B cell (primary cell): ENCODE data around the gene DKC1. TPM values are rescaled to one million over a fixed set of nuclear protein-coding genes. Genes with fewer than 3 reads are reported as not detected.

Source experiments
- ATAC-seq: fragments of 200-7000 bp; cut with Tn5 transposase; one replicate; pipeline ENCODE4 v1.10.0; 2021; ENCODE audit warnings: low read depth, mild to moderate bottlenecking, moderate number of reproducible peaks, moderate library complexity
- CTCF ChIA-PET: fragments of 350-600 bp; sonication (Branson Sonifier 250); formaldehyde crosslinking; loops from one replicate; lab custom pipeline; 2021; ENCODE audit warnings: antibody characterized with exemption, inconsistent platforms; lab: Charles Lee
- POLR2A ChIA-PET: fragments of 350-600 bp; sonication (Branson Sonifier 250); formaldehyde crosslinking; loops from one replicate; lab custom pipeline; 2021; ENCODE audit warnings: antibody characterized with exemption; lab: Charles Lee
- DNase-seq: peaks from one replicate; pipeline ENCODE4 v3.0.0; 2013
- H2AFZ ChIP-seq: 2 replicates; pipeline ENCODE4 v1.6.1; 2012; ENCODE audit warnings: mild to moderate bottlenecking, low read depth, low read length; ENCODE audit not compliant: insufficient read depth, poor library complexity, severe bottlenecking
- H3K27ac ChIP-seq, 2 donors: 1 replicate in 1 of 2; 2 replicates in 1 of 2; pipeline ENCODE4 v1.5.1; 2012 to 2013; ENCODE audit warnings: low read length in 2 of 2, mild to moderate bottlenecking in 2 of 2, moderate library complexity in 1 of 2
- H3K27me3 ChIP-seq, 4 experiments: fragments of 200-600 bp in 1 of 4; sonication (generic) in 1 of 4; replicated peaks in 1 of 4; 1 replicate in 2 of 4; 2 replicates in 2 of 4; pipeline versions ENCODE4 v1.6.1 to v1.7.0; 2013 to 2016; ENCODE audit warnings: low read length in 3 of 4, mild to moderate bottlenecking in 2 of 4, mixed read lengths in 1 of 4, moderate library complexity in 1 of 4; ENCODE audit not compliant: insufficient read depth in 4 of 4, control insufficient read depth in 3 of 4; ENCODE audit errors: control extremely low read depth in 1 of 4
- H3K36me3 ChIP-seq, 2 experiments: replicated peaks in 1 of 2; 1 replicate in 1 of 2; 2 replicates in 1 of 2; pipeline versions ENCODE4 v1.6.1 to v1.7.1; 2013; ENCODE audit warnings: low read length in 1 of 2; ENCODE audit not compliant: insufficient read depth in 2 of 2, control insufficient read depth in 1 of 2; ENCODE audit errors: control extremely low read depth in 1 of 2, extremely low read depth in 1 of 2
- H3K4me1 ChIP-seq, 2 donors: fragments of 200-600 bp in 1 of 2; sonication (generic) in 1 of 2; 1 replicate in 1 of 2; 2 replicates in 1 of 2; pipeline versions ENCODE4 v1.5.1 to v1.6.1; 2013 to 2017; ENCODE audit warnings: low read length in 2 of 2; ENCODE audit not compliant: control insufficient read depth in 2 of 2, insufficient read depth in 2 of 2
- H3K4me2 ChIP-seq: replicated peaks from 2 replicates; pipeline ENCODE3; 2012; ENCODE audit warnings: mild to moderate bottlenecking, low read depth, low read length; ENCODE audit not compliant: poor library complexity, severe bottlenecking
- H3K4me3 ChIP-seq, 5 experiments: fragments of 200-600 bp in 1 of 5; sonication (generic) in 1 of 5; 1 replicate in 3 of 5; 2 replicates in 2 of 5; pipeline versions ENCODE4 v1.5.1 to v1.7.0; 2011 to 2016; ENCODE audit warnings: low read length in 4 of 5, mild to moderate bottlenecking in 4 of 5, low read depth in 2 of 5, control low read depth in 1 of 5, moderate library complexity in 1 of 5; ENCODE audit not compliant: insufficient read depth in 1 of 5; ENCODE audit errors: control extremely low read depth in 1 of 5, extremely low read depth in 1 of 5
- H3K79me2 ChIP-seq: fragments of 200-600 bp; sonication (generic); one replicate; pipeline ENCODE4 v1.6.0; 2016; ENCODE audit warnings: low read length; ENCODE audit not compliant: control insufficient read depth, insufficient read depth
- H3K9ac ChIP-seq: fragments of 200-600 bp; sonication (generic); 2 replicates; pipeline ENCODE4 v1.6.1; 2017; ENCODE audit warnings: mild to moderate bottlenecking, low read length, moderate library complexity
- H3K9me3 ChIP-seq, 3 donors: one replicate each; pipeline versions ENCODE4 v1.6.1 to v1.7.1; 2013; ENCODE audit warnings: low read length in 2 of 3; ENCODE audit not compliant: control insufficient read depth in 2 of 3, insufficient read depth in 1 of 3; ENCODE audit errors: control extremely low read depth in 1 of 3
- H4K20me1 ChIP-seq: 2 replicates; pipeline ENCODE4 v1.6.0; 2012; ENCODE audit warnings: mild to moderate bottlenecking, low read length; ENCODE audit not compliant: insufficient read depth, control insufficient read depth, poor library complexity, severe bottlenecking
- H3K27ac Mint-ChIP-seq: one replicate; pipeline ENCODE4 v1.8.0; 2021; ENCODE audit warnings: mixed read lengths
- H3K27me3 Mint-ChIP-seq: one replicate; pipeline ENCODE4 v1.8.0; 2021; ENCODE audit warnings: mixed read lengths
- H3K4me1 Mint-ChIP-seq: one replicate; pipeline ENCODE4 v1.8.0; 2021; ENCODE audit warnings: mixed read lengths
- H3K4me3 Mint-ChIP-seq: one replicate; pipeline ENCODE4 v1.8.0; 2021; ENCODE audit warnings: mixed read lengths
- H3K9me3 Mint-ChIP-seq: one replicate; pipeline ENCODE4 v1.8.0; 2022; ENCODE audit warnings: mixed read lengths; ENCODE audit not compliant: insufficient read depth
- EZH2 ChIP-seq: IDR thresholded peaks from 2 replicates; pipeline ENCODE4 v1.6.1; 2012; ENCODE audit warnings: borderline replicate concordance, low read depth, mild to moderate bottlenecking, moderate library complexity, low read length; ENCODE audit not compliant: insufficient read depth, poor library complexity, severe bottlenecking
- WGBS: methylation state at CpG from one replicate; pipeline ENCODE4 v1.1.5; 2013; ENCODE audit warnings: missing lambda C conversion rate; ENCODE audit not compliant: insufficient coverage; 5-methylcytosine and 5-hydroxymethylcytosine counted together
- intact Hi-C: fragments of 100-400 bp; cut with micrococcal nuclease; formaldehyde crosslinking; loops from one replicate; pipeline ENCODE4 v1.10.0; 2022
- polyA plus RNA-seq: library from polyadenylated mRNA; depleted of rRNA; stranded (reverse); fragments of >200 nt; gene quantifications from 2 replicates; pipeline ENCODE4 v1.2.3, GENCODE V29; 2012
- total RNA-seq, 2 donors: library from RNA; stranded (reverse); fragments of 120-200 nt in 1 of 2; gene quantifications; 1 replicate in 1 of 2; 2 replicates in 1 of 2; pipeline versions ENCODE4 v1.2.3 to v1.2.4, GENCODE V29; 2013 to 2022
- TF ChIP-seq, protein P1 (sequence below): fragments of 200-600 bp; IDR thresholded peaks from one replicate; pipeline ENCODE4 v1.8.0; 2022; ENCODE audit warnings: antibody characterized with exemption, mild to moderate bottlenecking

Gene DKC1
- total and polyA plus RNA-seq, 2 donors (not counting 1 experiment from before 2014, with no cell fraction given), result 18.8 to 73.5 TPM

- WGBS, result 100% methylated on average over 1 of the region's 5 CpGs
- no peak overlapping the region for H3K9ac ChIP-seq
- intact Hi-C loops, result loop anchor here (10.0 kb wide), 1 partner anchor 218 kb away; the partner anchor contains the start of genes F8 and FUNDC2
- H3K4me3 Mint-ChIP-seq, result no peak overlapping the region
- no peaks in the 10 kb centered on the region for H3K9me3 ChIP-seq
- H3K4me2 ChIP-seq, result no peak overlapping the region
- ChIA-PET POLR2A (no interaction called here), CTCF (no interaction called here)
- H3K27ac ChIP-seq, result no peak overlapping the region
- DNase-seq, result no peak
- no peaks in the 10 kb centered on the region for H3K79me2 ChIP-seq
- H3K4me1 Mint-ChIP-seq, result peaks cover 13% of the 10 kb centered on the region
- TF ChIP-seq, protein P1, sequence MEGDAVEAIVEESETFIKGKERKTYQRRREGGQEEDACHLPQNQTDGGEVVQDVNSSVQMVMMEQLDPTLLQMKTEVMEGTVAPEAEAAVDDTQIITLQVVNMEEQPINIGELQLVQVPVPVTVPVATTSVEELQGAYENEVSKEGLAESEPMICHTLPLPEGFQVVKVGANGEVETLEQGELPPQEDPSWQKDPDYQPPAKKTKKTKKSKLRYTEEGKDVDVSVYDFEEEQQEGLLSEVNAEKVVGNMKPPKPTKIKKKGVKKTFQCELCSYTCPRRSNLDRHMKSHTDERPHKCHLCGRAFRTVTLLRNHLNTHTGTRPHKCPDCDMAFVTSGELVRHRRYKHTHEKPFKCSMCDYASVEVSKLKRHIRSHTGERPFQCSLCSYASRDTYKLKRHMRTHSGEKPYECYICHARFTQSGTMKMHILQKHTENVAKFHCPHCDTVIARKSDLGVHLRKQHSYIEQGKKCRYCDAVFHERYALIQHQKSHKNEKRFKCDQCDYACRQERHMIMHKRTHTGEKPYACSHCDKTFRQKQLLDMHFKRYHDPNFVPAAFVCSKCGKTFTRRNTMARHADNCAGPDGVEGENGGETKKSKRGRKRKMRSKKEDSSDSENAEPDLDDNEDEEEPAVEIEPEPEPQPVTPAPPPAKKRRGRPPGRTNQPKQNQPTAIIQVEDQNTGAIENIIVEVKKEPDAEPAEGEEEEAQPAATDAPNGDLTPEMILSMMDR, result no peak
- H2AFZ ChIP-seq, result no peak overlapping the region
- no peaks in the 10 kb centered on the region for H3K36me3 ChIP-seq
- H4K20me1 ChIP-seq, result no peaks in the 10 kb centered on the region
- no peaks in the 10 kb centered on the region for H3K27me3 Mint-ChIP-seq
- ATAC-seq, result no peak
- H3K27ac Mint-ChIP-seq, result no peak overlapping the region
- H3K27me3 ChIP-seq, result no peaks in the 10 kb centered on the region
- no peaks in the 10 kb centered on the region for H3K9me3 Mint-ChIP-seq
- H3K4me3 ChIP-seq, result no peak overlapping the region
- peaks cover 10 to 13% of the 10 kb centered on the region in 2 donors for H3K4me1 ChIP-seq
Observed at GRCh38 chrX:154806837-154807501, 44.3 kb downstream of the DKC1 start.

DNA sequence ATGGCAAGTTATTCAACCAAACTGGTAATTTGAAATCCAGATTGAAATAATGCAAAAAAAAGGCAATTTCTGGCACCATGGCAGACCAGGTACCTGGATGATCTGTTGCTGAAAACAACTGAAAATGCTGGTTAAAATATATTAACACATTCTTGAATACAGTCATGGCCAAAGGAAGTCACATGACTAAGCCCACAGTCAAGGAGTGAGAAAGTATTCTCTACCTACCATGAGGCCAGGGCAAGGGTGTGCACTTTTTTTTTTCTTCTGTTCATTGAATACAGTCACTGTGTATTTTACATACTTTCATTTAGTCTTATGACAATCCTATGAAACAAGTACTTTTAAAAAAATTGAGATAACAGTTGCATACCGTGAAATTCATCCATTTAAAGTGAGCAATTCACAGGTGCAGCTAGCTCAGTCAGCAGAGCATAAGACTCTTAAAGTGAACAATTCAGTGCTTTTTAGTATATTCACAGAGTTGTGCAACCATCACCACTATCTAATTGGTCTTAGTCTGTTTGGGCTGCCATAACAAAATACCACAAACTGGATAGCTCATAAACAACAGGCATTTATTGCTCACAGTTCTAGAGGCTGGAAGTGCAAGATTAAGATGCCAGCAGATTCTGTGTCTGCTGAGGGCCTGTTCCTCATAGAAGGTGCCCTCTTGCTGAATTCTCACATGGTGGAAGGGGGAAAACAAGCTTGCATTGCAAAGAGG, 47.4 kb downstream of the DKC1 start:
- ChIA-PET CTCF (no interaction called here), POLR2A (no interaction called here)
- peaks cover 4% of the 10 kb centered on the region for H3K27me3 Mint-ChIP-seq
- Histone ChIP-seq H4K20me1 (no peaks in the 10 kb centered on the region), H3K4me1 (peaks cover 4 to 6% of the 10 kb centered on the region in 2 donors), H3K4me2 (no peak overlapping the region), H3K9me3 (no peaks in the 10 kb centered on the region), H3K36me3 (no peaks in the 10 kb centered on the region), H2AFZ (no peak overlapping the region), H3K79me2 (no peaks in the 10 kb centered on the region), H3K27me3 (no peaks in the 10 kb centered on the region), H3K9ac (no peak overlapping the region), H3K4me3 (no peak overlapping the region), H3K27ac (no peak overlapping the region)
- H3K4me1 Mint-ChIP-seq, result peaks cover 6% of the 10 kb centered on the region
- intact Hi-C loops, result loop anchor here (10.0 kb wide), 1 partner anchor 215 kb away; the partner anchor contains the start of genes F8 and FUNDC2
- no peak for ATAC-seq
- DNase-seq, result no peak
- no peak overlapping the region for H3K4me3 Mint-ChIP-seq
- H3K27ac Mint-ChIP-seq, result no peak overlapping the region
- no peaks in the 10 kb centered on the region for H3K9me3 Mint-ChIP-seq
- TF ChIP-seq, protein P1, result no peak
- no peak for TF ChIP-seq EZH2
- no CpG with 5 or more reads among the region's 1 CpG for WGBS
